Loucy (cell line): ENCODE measurements around the gene ETS1.

Source experiments
- CTCF ChIP-seq: fragments of 200-600 bp; sonication (generic); conservative IDR thresholded peaks from 2 replicates; pipeline ENCODE4 v1.5.1; 2014; ENCODE audit warnings: mild to moderate bottlenecking, antibody characterized with exemption, low read length
- EZH2phosphoT487 ChIP-seq: fragments of 200-600 bp; IDR thresholded peaks from 2 replicates; pipeline ENCODE4 v1.6.1; 2018; ENCODE audit warnings: antibody characterized with exemption, mild to moderate bottlenecking, moderate library complexity, borderline replicate concordance

GRCh38 chr11:128469220-128469619 lies 118.1 kb downstream of the ETS1 start:
- TF ChIP-seq CTCF = no peak
- TF ChIP-seq EZH2phosphoT487 = no peak
